GM21381 (cell line): Measurements from ENCODE around the gene TMUB1.

ENCODE experiments used
- ATAC-seq: cut with Tn5 transposase; IDR thresholded peaks from one replicate; pipeline ENCODE4 v1.9.1; 2021; ENCODE audit warnings: mild to moderate bottlenecking, moderate library complexity; ENCODE audit not compliant: unreplicated experiment

Gene TMUB1

GRCh38 chr7:151035026-151035717, 48.1 kb downstream of the TMUB1 start:
- ATAC-seq = no peak

GRCh38 chr7:151034312-151035025, 48.8 kb downstream of the TMUB1 start:
- ATAC-seq = no peak

- ATAC-seq = no peak
Measured at GRCh38 chr7:151033864-151034249, 49.4 kb downstream of the TMUB1 start.

- no peak for ATAC-seq
Measured at GRCh38 chr7:151032936-151033863, 50.1 kb downstream of the TMUB1 start.
